Gastroesophageal sphincter (tissue), 4 donors: ENCODE data around the gene RERE. TPM values are rescaled to one million over a fixed set of nuclear protein-coding genes. Genes with fewer than 3 reads are reported as not detected.

ENCODE experiments used
- ATAC-seq: fragments of 150-250 bp; one replicate; pipeline ENCODE4 v1.9.1; 2016; ENCODE audit warnings: mild to moderate bottlenecking, moderate library complexity
- H3K27ac ChIP-seq, 4 donors: fragments of 200-600 bp; sonication (generic) in 3 of 4; 1 replicate in 3 of 4; 2 replicates in 1 of 4; pipeline ENCODE4 v1.5.1; 2016 to 2019
- H3K27me3 ChIP-seq: fragments of 200-600 bp; sonication (generic); one replicate; pipeline ENCODE4 v1.5.1; 2019
- H3K36me3 ChIP-seq, 2 donors: fragments of 200-600 bp; sonication (generic); one replicate each; pipeline ENCODE4 v1.5.1; 2019; ENCODE audit warnings: control low read depth in 1 of 2
- H3K4me1 ChIP-seq, 3 donors: fragments of 200-600 bp; sonication (generic); 1 replicate in 2 of 3; 2 replicates in 1 of 3; pipeline ENCODE4 v1.5.1; 2016 to 2019; ENCODE audit warnings: control low read depth in 2 of 3
- H3K4me3 ChIP-seq, 2 donors: fragments of 200-600 bp; sonication (generic); one replicate each; pipeline ENCODE4 v1.5.1; 2019; ENCODE audit warnings: mild to moderate bottlenecking in 1 of 2, moderate library complexity in 1 of 2
- H3K9me3 ChIP-seq, 3 donors: fragments of 200-600 bp; sonication (generic); one replicate each; pipeline ENCODE4 v1.5.1; 2017 to 2019; ENCODE audit warnings: control low read depth in 2 of 3
- EP300 ChIP-seq: sonication (generic); formaldehyde crosslinking; IDR thresholded peaks from one replicate; pipeline ENCODE4 v1.6.1; 2017; ENCODE audit warnings: antibody characterized with exemption, mild to moderate bottlenecking
- POLR2A ChIP-seq, 2 donors: fragments of 450-650 bp; IDR thresholded peaks; one replicate each; pipeline ENCODE4 v1.6.1; 2017; ENCODE audit warnings: antibody characterized with exemption in 2 of 2, mild to moderate bottlenecking in 2 of 2, moderate library complexity in 1 of 2
- POLR2AphosphoS5 ChIP-seq: sonication (generic); formaldehyde crosslinking; IDR thresholded peaks from one replicate; pipeline ENCODE4 v1.6.1; 2017; ENCODE audit warnings: antibody characterized with exemption
- WGBS, 2 donors: methylation state at CpG; one replicate each; pipeline ENCODE4 v1.1.5; 2018; ENCODE audit warnings: low coverage in 1 of 2; 5-methylcytosine and 5-hydroxymethylcytosine counted together
- total RNA-seq, 4 donors: library from RNA; depleted of rRNA; stranded (reverse); fragments of >200 nt; gene quantifications; one replicate each; pipeline ENCODE4 v1.1.0, GENCODE V29; 2016
- TF ChIP-seq, protein P1 (sequence below), 4 experiments: fragments of 200-600 bp in 2 of 4; fragments of 450-650 bp in 2 of 4; sonication (generic) in 1 of 4; IDR thresholded peaks; one replicate each; pipeline ENCODE4 v1.5.1; 2017 to 2019; ENCODE audit warnings: antibody characterized with exemption in 4 of 4, mild to moderate bottlenecking in 2 of 4, moderate library complexity in 2 of 4

The RERE gene
- total RNA-seq, 4 donors from 2014 or later = 112 to 212 (median 139) TPM

DNA sequence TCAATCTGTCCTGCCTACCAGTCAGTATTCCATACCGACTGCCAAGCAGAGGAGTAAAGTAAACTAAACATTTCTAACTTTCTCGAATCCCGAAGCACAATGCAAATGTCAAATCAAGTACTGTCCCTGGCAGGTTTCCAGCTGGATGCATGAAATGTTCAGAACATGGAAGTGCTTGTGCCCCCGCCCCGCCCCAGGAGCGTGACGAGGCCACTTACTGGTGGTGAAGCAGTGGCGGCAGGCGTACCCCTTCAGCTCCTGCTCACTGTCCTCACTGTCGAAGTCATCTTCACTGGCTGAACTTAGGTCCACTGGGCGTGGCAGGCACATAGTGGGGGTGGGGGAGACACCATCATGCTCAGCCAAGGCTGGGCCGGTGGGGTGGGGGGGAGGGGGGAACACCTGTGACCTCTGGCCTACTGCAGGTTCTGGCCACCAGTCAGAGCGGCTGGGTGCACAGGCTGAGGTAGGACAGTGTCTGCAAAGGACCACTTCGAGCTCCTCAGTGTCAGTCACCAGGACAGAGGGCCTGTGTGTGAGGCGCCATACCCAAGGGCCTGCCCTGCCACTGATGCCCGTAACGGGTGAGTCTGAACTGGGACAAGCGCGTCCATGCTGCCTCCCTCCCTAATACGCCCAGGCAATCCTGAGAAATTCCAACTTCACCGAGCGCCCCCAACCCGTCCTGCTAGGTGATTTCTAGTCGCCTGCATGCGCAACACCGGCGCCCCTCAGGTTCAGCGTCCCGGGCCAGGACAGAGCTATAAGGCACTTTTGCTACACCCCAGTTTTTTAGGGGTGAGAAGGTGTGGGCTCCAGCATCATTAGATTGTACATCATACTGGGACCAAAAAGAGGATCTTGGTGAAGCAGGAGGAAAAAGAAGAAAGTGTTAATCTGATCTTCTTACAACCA, 452.7 kb downstream of the RERE start:
- peaks cover 12 to 89% (median 42%) of the 10 kb centered on the region in 3 donors for H3K4me1 ChIP-seq
- WGBS, 2 donors = 13 to 76% methylated on average over 3 to 11 of the region's 29 CpGs
- H3K36me3 ChIP-seq = peaks cover 0 to 61% of the 10 kb centered on the region in 2 donors
- TF ChIP-seq POLR2AphosphoS5 = peak; percentile 65
- TF ChIP-seq, protein P1, sequence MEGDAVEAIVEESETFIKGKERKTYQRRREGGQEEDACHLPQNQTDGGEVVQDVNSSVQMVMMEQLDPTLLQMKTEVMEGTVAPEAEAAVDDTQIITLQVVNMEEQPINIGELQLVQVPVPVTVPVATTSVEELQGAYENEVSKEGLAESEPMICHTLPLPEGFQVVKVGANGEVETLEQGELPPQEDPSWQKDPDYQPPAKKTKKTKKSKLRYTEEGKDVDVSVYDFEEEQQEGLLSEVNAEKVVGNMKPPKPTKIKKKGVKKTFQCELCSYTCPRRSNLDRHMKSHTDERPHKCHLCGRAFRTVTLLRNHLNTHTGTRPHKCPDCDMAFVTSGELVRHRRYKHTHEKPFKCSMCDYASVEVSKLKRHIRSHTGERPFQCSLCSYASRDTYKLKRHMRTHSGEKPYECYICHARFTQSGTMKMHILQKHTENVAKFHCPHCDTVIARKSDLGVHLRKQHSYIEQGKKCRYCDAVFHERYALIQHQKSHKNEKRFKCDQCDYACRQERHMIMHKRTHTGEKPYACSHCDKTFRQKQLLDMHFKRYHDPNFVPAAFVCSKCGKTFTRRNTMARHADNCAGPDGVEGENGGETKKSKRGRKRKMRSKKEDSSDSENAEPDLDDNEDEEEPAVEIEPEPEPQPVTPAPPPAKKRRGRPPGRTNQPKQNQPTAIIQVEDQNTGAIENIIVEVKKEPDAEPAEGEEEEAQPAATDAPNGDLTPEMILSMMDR (IDR thresholded peaks at IDR 0.05) = no peak
- peak overlapping the region; percentile 49 to 94 (median 90) for H3K27ac ChIP-seq
- peak; percentile 48 for ATAC-seq
- H3K27me3 ChIP-seq = no peaks in the 10 kb centered on the region
- H3K4me3 ChIP-seq = no peak overlapping the region
- no peaks in the 10 kb centered on the region for H3K9me3 ChIP-seq

DNA sequence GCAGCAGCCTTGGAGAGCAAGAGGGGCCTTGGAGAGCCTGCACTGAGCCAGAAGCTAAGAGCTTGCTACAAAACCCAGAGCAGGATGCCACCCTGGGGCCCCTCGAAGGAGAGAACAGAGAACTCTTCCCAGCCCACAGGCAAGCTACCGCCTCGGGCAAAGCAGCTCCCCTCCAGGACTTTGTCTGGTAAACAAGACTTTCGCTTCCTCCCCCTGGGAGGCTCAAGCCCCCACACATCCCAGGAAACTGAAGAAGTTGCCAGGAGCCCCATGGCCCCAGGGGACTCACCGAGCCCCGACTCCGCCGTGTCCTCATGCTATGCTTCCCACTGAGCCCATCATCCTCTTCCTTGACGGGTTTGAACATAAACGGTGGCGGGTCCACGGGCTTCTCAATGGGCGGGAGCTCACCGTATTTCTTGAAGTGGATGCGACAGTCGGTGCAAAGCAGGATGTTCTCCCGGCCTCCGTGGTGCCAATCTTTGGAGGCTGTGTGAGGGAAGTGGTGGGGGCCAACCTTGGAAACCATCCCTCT, 453.6 kb downstream of the RERE start:
- no peak for ATAC-seq
- TF ChIP-seq EP300 (no peak), POLR2AphosphoS5 (no peak), POLR2A (IDR thresholded peaks at IDR 0.05) (no peak)
- TF ChIP-seq, protein P1 (IDR thresholded peaks at IDR 0.05) = no peak
- Histone ChIP-seq H3K4me1 (peaks cover 12 to 84% (median 40%) of the 10 kb centered on the region in 3 donors), H3K4me3 (peak overlapping the region in 1 of 2 donors; percentile 15), H3K27me3 (no peaks in the 10 kb centered on the region), H3K36me3 (peaks cover 0 to 71% of the 10 kb centered on the region in 2 donors), H3K27ac (peak overlapping the region; percentile 49 to 94 (median 90)), H3K9me3 (no peaks in the 10 kb centered on the region)
- no CpG with 5 or more reads among the region's 18 CpGs for WGBS, 2 donors

DNA sequence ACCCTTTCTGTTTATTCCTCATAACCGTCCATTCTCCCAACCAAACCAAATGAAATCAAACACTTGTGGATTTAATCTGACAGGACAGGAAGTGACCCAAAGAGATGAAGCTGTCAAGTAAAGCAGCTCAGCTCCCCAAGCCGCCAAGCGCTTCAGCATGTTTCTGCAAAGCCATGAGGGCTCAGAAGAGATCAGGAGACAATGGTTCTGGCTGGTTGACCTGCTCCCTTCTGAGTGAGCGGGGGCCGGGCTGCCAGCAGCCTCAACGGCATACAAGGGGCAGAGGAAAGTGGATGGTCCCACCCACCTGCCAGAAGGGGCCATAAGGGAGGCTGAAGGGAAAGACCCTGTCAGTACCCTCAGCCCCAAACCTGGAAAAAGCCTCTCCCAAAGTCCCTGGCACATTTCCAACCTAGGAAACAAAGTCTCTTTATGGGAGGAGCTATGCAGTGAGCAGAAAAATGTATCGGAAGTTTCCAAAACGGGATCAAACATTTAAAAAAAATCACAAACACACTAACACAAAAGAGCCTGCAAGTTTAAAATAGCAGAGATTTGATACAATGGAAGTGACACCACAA, 454.2 kb downstream of the RERE start:
- peaks cover 0 to 76% of the 10 kb centered on the region in 2 donors for H3K36me3 ChIP-seq
- H3K27me3 ChIP-seq = no peaks in the 10 kb centered on the region
- H3K9me3 ChIP-seq = no peaks in the 10 kb centered on the region
- H3K27ac ChIP-seq = peak overlapping the region; percentile 49 to 94 (median 90)
- peak overlapping the region in 1 of 2 donors; percentile 15 for H3K4me3 ChIP-seq
- TF ChIP-seq, protein P1 (IDR thresholded peaks at IDR 0.05) = no peak
- TF ChIP-seq POLR2AphosphoS5 = no peak
- no peak for TF ChIP-seq EP300
- no peak for TF ChIP-seq POLR2A (IDR thresholded peaks at IDR 0.05)
- no peak for ATAC-seq
- WGBS, 2 donors = 11 to 48% methylated on average over 4 to 5 of the region's 8 CpGs
- peaks cover 12 to 84% (median 37%) of the 10 kb centered on the region in 3 donors for H3K4me1 ChIP-seq

DNA sequence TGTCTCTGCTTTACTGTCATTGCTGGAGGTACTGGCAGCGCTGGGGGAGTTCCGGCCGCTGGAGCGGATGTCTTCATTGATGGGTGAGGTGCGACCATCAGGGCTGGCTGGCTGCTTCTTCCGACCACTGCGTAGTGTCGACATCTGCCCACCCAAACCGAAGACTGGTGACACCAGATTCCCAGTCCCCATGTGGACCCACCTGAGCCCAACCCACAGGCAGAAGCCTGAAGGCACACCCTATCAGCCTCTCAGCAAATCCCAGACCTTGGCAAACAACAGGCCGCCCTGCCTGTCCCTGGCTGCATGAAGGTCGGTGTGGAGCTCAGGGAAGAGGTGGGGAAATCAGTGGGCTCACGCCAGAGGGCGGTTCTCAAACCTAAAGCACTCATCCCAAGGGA, 454.7 kb downstream of the RERE start:
- peak; percentile 28 for ATAC-seq
- H3K27ac ChIP-seq = peak overlapping the region in 3 of 4 donors; percentile 74 to 94 (median 92)
- peaks cover 12 to 84% (median 40%) of the 10 kb centered on the region in 3 donors for H3K4me1 ChIP-seq
- H3K27me3 ChIP-seq = no peaks in the 10 kb centered on the region
- no peaks in the 10 kb centered on the region for H3K9me3 ChIP-seq
- 73 to 83% methylated on average over 4 to 8 of the region's 13 CpGs for WGBS, 2 donors
- H3K36me3 ChIP-seq = peaks cover 0 to 82% of the 10 kb centered on the region in 2 donors
- TF ChIP-seq EP300 = no peak
- no peak for TF ChIP-seq POLR2AphosphoS5
- TF ChIP-seq POLR2A (IDR thresholded peaks at IDR 0.05) = no peak
- TF ChIP-seq, protein P1 (IDR thresholded peaks at IDR 0.05) = no peak
- H3K4me3 ChIP-seq = no peak overlapping the region
